Measurements from ENCODE around the gene RTTN.
"Not testable (repeated sequence)": the region's sequence is repeated elsewhere in the genome, so short reads cannot be mapped to it uniquely, and the experiment has no call there.

Gene RTTN

DNA sequence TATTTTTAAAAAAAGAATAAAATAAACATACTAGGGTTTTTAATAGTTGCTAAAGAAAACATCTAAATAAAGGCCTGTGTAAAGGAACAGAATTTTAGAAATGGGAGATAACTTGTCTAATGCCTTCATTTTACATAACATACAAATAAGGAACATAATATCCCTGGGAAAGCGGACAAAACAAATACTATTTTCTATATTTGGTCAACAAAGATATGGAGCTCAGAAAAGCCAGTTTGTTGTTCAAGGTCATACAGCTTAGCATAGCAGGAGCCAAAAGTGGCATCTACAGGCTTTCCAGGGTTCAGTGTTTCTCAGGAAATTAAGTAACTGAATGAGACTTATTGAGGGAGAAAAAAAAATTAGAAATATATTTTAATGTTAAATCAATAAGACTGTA lies 184.4 kb downstream of the RTTN start:
- no peak for DNase-seq

DNA sequence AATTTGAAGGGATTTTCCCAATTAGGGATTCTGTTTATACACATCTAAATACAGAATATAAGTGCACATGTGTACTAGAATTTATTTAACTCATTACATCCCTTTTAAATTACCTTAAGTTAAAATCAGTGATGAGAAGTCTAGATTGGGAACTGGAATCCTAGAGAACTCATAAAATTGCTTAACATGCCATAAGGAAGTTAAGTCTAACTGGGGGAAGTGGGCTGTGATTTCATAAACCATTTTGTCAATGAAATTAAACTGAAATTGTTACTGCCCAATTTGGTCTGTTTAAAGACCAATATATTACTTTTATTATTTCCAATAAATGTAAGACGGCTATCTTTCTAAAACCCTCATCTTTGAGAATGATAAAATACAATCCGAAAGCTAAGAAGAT lies 185.5 kb downstream of the RTTN start:
- DNase-seq, result no peak

DNA sequence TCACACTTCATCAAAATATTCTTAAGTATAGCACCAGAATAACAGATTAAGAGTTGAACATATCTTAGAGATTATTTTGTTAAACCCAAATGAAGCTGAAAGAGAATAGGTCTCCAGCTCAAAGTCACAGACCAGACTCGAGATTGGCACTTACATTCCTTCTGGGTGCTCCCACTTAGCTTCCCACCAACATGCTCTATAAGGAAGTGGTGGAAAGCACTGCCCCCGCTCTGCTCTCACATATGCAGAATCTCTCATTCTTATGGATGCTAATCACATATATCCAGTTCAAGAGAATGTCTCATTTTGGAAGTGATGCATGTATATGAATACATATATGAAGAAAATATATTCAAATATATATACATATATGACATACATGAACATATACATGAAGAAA lies 186.4 kb downstream of the RTTN start:
- no peak for DNase-seq

DNA sequence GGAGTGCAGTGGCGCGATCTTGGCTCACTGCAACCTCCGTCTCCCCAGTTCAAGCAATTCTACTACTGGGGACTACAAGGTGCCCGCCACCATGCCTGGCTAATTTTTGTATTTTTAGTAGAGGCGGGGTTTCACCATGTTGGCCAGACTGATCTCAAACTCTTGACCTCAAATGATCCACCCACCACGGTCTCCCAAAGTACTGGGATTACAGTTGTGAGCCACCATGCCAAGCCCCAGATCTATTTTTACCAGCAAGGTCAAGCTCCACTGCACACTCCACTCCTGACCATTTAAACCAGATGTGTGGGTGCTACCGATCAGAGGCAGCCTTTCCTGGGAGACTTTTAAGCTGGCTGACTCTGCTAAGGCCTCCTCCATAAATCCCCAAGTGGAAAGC lies 190.4 kb downstream of the RTTN start:
- no peak for DNase-seq

DNA sequence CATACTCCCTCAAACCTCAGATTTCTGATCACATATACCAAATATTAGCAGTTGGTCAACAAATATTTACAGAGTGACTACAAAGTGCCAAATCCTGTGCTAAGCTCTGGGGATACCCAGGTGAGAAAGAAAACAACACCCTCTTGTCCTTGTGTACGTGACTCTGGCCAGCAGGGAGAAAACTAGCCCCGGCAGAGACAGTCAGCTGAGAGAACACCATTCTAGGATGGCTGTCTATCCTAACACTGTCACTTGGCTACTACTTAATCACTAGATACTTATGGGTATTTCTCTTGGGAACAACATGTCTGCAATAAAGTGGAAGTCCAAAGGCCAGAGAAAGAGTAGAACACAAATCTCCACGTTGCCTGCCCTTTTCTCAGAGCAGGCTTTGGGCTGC lies 199.9 kb downstream of the RTTN start:
- DNase-seq, result no peak

DNA sequence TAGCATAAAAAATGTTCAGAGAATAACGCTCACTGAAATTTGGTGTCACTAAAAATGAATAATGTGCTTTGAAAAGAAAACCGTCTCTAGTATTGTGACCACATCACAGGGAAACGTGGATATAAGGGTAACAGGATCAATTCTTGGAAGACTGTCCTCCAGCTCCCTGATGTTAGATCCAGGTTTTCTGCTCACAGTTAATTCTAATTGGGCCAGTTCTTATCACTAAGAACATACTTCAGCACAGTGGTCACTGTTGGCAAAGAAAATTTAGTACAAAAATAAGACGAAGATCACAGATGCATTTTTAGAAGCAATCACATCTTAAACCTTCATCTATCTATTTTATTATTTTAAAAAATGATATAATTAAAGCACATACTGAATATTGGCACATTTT lies 200.8 kb downstream of the RTTN start:
- DNase-seq, result no peak

DNA sequence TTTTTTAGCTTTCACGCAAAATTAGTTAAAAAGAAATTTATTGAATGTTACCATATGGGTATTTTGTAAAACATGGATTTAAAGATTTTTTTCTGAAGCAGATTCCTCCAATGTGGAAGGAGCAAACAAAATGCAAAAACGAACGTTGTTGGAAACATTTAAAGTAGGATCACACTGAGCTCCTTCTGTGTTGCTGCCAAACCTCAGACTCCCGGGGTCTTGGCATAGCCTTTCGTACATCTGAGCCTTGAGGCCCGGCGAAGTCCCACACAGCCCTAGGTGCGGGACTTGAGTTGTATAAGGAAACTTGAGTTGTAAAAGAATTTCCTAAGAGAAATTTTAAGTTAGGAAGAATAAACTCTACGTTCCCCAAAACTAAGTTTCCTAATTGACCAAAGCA lies 205.8 kb downstream of the RTTN start:
- no peak for DNase-seq

DNA sequence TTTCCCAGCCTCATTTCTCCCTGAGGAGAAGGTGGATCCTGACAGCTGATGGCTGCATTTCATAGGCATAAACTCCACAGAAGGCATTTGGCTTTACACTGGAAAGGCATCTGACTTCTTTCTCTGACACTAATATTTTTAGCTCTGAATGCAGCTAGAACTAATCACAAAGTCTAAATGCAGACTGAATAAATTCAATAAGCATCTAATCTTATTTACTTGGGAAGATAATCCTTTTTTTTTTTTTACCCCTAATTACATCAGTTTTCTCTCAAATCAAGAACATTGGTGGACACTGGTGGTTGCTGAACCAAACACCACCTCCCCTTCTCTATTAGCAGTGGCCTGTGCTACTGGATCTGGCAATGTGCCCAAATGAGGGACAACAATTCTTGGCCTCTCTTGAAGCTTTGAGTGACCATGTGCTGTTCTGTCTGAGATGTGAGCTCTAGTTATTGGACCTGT lies 206.9 kb downstream of the RTTN start:
- no peak for DNase-seq

DNA sequence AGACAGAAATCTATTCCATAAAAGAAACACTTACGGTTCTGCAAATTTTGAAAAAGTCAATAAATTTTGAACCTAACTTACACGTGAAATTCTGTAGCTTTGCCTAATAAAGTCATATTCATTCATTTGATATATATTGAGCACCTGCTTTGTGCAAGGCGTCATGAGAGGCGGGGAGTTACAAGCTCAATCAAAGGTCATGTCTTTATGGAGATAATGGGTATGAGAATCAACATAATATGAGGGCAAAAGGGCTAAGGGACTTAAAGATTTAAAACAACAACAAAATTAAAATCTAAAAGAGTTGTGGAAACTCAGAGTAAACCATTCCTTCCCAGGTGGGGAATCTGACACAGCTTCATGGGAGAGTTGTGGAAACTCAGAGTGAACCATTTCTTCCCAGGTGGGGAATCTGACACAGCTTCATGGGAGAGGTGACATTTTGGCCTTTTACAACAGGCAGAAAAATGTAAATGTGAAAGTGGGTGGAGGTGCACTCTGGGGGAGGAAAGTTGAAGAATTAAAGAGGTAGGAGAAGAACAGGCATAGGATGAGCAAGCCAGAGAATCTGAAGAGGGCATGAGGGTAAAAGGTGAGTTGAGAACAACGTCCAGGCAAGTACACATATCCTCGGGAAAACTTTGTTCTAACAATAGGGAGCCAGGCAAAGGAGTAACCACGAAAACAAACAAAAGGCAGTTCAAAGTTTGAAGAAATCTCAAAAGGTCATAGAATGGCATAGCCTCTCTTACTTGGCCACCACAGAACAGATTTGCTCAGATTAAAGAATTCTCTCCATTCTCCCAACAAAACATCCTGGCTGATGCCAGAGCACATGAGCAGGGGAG lies 208.3 kb downstream of the RTTN start:
- DNase-seq, result no peak

DNA sequence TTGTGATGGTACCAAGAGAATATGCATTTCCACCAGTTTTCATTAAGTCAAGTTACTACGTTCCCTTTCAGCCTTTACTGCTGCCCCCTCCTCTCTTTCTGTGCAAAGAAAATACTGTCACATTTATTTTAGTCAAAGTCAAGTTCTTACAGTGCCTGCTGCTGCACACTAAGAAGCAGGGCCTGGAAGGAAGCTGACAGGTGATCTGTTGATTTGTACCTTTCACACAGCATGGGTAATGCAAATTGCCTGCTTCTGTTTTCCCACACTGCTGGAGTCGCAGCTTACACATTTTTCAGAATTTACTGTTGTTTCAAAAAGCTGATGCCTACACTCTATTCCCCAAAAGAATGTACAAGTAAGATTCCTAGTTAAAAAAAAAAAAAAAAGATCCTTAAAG lies 209.1 kb downstream of the RTTN start:
- no peak for DNase-seq

DNA sequence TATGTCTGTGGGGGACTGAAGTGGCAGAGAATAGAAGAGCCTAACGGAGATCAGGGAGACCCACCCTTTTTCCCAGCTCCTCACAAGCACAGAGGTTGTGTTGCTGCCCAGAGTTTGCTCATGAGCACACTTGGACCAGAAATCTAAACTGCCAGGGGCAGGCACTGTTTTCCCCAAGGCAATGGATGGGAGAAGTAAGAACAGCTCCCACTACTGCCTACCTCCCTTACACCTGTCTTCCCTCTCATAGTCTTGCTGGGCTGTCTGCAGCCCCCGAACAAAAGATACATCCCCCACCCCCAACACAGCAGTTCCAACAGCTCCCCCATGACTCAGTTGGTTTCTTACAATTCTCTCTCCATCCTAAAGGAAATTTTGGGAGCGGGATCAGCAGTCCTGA lies 209.7 kb downstream of the RTTN start:
- DNase-seq, result no peak

DNA sequence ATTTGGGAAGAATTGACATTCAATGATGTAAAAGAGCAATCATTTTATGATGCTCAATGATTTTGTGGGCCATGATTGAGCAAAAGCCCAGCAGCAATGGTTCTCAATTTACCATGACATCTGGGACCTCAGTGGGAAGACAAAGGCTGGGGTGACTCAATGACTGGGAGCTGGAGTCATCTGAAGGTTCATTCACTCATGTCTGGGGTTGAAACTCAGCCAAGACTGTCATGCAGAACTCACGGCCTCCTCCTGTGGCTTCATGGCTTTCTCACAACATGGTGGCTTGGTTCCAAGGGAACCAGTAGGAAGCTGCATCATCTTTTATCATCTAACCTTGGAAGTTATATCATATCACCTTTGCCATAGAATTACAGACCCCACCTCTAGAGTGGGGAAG lies 212.7 kb downstream of the RTTN start:
- no peak for DNase-seq

DNA sequence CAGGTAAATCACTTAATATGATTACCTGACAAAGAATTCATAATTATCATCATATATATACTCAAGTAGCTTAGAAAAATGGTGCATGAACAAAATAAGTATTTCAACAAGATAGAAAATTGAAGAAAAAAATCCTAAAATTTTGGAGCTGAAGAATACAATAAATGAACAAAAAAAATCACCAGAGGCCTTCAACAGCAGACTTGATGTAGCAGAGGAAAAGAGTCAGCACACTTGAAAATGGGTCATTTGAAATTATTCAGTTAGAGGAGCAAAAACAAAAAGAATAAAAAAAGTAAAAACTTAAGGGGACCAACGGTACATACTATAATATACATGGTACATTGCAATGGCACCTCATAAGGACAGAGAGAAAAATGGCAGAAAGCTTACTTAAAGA lies 217.6 kb downstream of the RTTN start:
- no peak for DNase-seq

DNA sequence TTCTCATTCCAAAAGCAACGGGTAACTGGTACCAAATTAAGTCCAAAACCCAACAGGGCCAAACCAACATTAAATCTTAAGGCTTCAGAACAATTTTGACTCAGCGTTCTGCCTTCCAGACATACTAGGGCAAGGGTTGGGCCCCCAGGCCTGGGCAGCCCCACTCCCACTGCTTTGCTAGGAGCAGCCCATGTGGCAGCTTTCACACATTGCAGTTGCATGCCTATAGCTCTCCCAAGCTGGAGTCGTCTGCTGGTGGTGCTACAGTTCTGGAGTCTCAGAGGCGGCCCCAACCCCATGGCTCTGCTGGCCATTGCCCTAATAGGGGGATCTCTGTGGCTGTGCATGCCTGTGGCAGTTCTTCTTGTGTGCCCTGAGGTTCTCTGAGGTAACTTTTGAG lies 220.2 kb downstream of the RTTN start:
- no peak for DNase-seq

DNA sequence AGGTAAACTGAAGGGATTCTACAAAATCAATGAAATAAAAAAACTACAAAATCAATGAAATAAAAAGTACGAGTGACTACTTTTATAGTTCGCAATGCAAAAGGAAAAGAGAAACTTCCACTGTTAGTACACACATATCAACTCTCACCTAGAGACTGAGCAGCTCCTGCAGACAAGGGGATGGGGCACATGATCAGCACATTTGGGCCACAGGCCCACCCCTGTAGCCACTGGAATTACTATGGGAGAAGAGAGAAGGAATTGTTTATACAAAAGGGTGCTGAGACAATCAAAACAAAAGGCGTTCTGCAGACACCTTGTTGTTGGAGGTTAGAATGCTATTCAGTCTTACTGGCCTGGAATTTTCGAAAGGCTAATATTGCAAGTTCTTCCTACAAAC lies 223.1 kb downstream of the RTTN start:
- no peak for DNase-seq

DNA sequence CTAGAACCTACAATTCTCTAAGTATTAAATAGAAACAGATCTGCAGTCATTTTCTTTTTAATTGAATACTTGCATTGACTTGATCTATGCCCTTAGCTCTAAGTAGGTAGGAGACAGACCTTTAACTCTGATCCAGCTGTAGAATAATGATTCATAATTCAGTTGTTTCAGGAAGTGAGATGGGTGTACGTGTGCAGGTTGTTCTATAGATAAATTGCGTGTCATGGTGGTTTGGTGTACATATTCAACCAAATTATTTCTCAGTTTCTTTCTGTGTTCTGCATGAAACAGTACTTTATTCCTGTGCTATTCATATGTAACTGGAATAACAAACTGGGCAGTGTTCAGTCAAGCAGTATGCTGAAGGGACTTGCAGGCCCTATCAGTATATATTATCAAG lies 223.5 kb downstream of the RTTN start:
- DNase-seq, result peak in 1 of 5 experiments; percentile 58

DNA sequence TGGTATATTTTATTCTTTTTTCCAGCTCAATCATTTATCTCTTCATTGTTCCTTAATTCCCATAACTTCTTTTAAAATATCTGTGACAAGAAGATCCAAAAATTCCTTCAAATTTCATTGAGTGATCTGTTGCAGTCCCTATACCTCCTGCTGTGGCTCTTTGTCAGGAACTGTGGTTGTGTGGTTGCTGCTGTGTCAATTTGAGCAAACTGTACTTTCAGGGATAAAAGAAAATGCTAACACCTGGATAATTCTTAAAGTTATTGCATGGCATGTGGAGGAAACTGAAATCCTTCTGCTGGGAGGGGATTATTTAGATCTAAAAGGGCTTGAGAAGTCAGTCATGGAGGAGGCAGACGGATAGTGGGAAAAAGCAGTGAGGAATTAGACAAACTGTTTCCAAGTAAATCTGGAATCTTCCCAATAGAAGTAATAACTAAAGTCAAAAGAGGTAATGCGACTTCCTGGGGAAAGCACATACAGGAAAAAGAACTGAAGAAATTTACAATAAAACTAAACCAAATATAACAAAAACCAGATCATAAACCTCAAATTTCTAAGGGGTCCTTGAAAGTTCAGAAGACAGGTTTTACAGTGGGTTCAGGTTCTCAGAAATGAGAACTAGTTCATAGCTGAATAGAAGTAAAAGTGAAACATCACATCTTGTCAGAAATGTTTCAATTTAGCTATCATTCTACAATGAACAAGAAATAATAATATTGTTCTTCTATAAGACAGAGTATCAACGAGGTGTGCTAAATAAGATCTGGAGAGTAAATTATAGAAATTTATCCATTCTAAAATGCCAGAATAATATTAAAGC lies 224.3 kb downstream of the RTTN start:
- no peak for DNase-seq

DNA sequence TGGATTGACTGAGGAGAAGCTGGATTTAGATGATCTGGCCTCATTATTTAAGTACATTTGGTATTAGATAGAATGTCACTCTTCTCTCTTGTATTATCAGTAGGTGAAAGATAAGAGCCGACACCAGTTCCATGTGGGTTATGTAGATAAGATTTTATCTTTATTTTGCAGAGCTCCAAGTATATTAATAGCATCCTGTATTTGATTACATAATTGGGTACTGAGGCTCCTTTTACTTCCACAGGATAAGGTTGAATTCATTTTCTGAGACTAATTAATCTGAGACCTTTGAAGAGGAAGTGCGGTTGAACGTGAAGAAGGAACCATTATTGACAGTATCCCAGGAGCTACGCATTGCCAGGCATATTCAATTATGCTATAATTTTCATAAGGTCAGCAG lies 225.0 kb downstream of the RTTN start:
- peak in 1 of 5 experiments; percentile 16 for DNase-seq

DNA sequence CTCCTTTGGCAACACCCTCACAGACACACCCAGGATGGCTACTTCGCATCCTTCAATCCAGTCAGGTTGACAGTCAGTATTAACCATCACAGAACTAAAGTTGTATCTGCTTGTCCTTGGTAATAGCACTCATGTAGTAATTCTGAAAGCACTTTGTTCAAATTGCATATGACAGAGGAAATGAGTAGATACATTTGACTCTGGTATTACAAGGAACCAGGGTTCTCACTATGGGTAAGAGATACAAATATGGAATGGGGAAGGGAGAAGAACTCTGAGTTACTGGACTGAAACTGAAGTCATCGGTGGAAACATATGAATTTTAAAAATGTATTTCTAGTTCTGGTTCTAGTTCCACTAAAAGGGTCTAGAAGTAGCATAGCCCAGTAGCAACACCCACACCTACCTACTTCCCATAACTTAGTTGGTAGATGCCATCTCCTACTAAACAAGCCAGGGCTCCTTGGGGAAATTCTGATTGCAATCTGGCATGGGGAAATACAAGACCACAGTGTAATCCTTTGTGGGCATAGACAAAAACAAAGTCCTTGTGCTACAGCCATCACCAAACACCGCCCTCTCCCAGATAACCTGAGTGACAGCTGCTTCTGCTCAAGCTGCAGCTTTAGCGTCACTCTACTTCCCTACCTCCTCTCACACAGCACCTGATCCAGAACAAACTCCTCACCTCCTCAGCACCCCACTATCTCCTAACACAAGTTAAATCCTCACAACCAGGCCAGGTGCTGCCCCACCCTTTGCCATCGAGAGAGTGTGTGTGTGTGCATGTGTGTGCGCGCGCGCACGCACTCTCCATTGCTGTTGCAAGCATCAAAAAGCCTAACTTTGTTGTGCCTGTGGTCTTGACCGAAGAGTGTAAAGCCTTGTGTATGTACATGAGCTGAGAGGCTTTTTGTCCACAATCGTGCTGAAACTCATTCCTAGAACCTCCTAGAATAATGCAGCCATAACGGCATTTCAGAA lies 226.5 kb downstream of the RTTN start:
- peak in 1 of 5 experiments; percentile 38 for DNase-seq

DNA sequence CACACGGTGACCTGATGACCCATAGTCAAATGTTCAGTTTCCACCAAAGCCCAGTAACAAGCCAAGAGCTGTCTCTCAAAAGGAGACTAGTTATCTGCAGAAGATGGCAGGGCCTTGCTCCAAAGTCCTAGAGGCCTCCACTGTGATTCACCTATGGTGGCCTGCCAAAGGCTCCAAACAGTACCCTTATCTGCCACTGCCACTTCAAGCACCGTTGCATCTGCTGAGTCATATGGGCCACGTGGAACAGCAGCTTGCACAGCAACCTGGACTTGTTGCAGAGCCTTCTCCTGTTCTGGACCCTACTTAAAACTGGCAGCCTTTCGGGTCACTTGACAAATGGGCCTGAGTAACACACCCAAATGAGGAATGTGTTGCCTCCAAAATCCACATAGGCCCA lies 230.2 kb downstream of the RTTN start:
- DNase-seq, result not testable (repeated sequence)

DNA sequence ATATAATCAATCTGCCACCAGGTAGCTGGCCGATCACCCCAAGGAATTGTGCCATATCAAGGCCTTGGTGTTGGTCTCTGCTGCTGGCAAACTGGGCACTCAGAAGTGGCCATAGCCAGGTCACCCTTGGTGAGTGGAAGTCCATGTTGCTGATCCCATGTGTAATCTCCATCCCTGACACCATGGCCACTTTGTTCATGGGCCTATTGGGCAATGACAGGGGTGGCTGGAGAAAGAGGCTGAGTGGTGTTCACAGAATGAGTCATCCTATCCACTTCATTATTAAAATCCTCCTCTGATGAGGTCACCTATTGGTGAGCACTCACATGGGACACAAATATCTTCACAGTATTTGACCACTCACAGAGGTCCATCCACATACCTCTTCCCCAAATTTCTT lies 231.1 kb downstream of the RTTN start:
- DNase-seq, result no peak

DNA sequence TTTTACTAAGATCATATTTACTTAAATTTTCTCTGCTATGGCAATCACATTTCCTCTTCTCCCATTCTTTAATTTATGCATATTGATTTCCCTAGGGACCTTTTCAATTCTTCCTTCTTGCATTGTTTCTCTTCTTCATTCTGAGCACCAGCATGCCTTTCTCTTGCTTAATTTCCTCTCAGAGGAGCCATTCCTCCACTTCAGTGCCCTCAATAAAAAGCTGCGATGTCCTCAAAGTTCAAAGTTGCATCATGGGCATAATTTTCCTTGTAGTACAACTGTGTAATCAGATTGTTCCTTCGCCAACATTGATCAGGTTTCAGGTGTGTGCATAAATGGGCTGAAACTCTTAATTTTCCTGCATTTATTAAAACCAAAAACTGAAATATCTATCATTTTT lies 236.0 kb downstream of the RTTN start:
- DNase-seq, result no peak

DNA sequence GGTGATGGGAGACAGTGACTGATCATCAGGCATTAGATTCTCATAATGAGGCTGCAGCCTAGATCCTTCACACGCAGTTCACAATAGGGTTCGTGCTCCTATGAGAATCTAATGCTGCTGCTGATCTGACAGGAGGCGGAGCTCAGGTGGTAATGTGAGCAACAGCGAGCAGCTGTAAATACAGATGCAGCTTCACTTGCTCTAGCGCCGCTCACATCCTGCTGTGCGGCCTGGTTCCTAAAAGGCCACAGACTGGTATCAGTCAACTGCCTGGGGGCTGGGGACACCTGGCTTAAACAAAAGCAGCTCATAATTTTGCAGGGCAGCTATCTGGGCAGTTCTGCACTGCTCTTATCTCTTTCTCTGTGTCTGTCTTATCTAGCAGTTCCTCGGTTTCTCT lies 237.4 kb downstream of the RTTN start:
- DNase-seq, result peak in 2 of 5 experiments; percentile 16 to 88

Measured in T-helper 2 cell (primary cell).